Renal cortical epithelial cell (primary cell): ENCODE measurements around the gene IGFLR1. TPM values are rescaled to one million over a fixed set of nuclear protein-coding genes. Genes with fewer than 3 reads are reported as not detected.
A peak's percentile ranks its signal among the peaks of the same experiment; 100 is the strongest.
"Not testable (repeated sequence)": the region's sequence is repeated elsewhere in the genome, so short reads cannot be mapped to it uniquely, and the experiment has no call there.

ENCODE experiments used
- DNase-seq: peaks from one replicate; pipeline ENCODE4 v3.0.0-alpha.2; 2011; ENCODE audit warnings: low read depth
- total RNA-seq: library from RNA; depleted of rRNA; stranded (reverse); fragments of >200 nt; gene quantifications from 2 replicates; pipeline ENCODE4 v1.2.3, GENCODE V29; 2014

Gene IGFLR1
- total RNA-seq, 1 donor from 2014 or later = 1.8 TPM

GRCh38 chr19:35724132-35724531 lies 18.1 kb downstream of the IGFLR1 start:
- DNase-seq = not testable (repeated sequence)

DNA sequence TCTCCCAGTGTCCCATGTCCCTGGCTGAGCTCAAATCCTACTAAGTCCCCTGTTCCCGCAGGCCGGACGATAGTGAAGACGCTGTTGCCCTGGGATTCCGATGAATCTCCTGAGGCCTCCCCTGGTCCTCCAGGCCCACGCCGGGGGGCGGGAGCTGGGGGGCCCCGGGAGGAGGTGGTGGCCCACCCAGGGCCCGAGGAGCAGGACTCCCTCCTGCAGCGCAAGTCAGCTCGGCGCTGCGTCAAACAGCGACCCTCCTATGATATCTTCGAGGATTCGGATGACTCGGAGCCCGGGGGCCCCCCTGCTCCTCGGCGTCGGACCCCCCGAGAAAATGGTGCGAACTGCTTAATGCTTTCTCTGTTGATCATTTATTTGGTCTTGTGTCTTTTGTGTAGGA lies 18.6 kb downstream of the IGFLR1 start:
- DNase-seq = no peak

GRCh38 chr19:35722897-35723296 lies 19.4 kb downstream of the IGFLR1 start:
- DNase-seq = no peak

- no peak for DNase-seq
Observed at GRCh38 chr19:35722461-35722860, 19.8 kb downstream of the IGFLR1 start.

- DNase-seq = no peak
Observed at GRCh38 chr19:35721374-35721773, 20.9 kb downstream of the IGFLR1 start.

- DNase-seq = no peak
Observed at GRCh38 chr19:35720648-35721047, 21.6 kb downstream of the IGFLR1 start.

DNA sequence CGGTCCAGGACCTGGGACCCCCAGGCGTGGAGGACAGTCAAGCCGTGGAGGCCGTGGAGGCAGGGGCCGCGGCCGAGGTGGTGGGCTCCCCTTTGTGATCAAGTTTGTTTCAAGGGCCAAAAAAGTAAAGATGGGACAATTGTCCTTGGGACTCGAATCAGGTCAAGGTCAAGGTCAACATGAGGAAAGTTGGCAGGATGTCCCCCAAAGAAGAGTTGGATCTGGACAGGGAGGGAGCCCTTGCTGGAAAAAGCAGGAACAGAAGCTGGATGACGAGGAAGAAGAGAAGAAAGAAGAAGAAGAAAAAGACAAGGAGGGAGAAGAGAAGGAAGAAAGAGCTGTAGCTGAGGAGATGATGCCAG lies 22.1 kb downstream of the IGFLR1 start:
- DNase-seq = no peak

- no peak for DNase-seq
Observed at GRCh38 chr19:35719402-35720162, 22.7 kb downstream of the IGFLR1 start.

DNA sequence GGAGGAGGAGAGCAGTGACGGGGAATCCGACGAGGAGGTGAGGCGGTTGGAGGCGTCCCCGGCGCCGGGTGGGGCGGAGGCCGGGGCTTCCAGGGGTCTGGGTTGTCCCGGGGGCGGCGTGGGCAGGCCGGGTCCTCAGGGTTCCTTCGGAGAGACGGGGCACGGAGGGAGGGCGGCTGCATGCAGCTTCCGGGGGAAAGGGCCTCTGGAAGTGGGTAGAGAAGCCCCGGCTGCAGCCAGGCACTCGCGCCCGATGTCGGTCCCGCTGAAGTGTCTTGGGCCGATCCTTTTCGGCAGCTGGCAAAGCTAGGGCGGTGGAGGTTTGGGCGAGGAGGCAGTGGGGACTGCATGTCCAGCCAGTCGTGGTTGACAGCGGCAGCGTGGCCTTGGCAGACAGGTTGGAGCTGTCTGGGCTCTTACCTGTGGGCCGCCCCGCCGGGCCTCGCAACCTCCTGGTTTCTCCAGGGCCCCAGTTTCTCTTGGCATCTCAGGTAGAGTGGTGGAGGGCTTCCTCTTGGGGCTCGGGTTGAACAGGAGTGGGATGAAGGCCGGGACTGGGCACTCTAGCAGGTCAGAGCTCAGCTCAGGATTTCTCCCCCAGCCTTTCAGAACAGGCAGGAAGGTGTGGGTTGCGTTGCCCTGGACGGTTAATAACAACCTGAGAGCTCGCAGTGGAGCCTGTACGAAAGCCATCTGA lies 23.8 kb downstream of the IGFLR1 start:
- DNase-seq = no peak

GRCh38 chr19:35717665-35718344 lies 24.4 kb downstream of the IGFLR1 start, which contains the start of gene KMT2B:
KMT2B (plus strand) TSS chr19:35718003; CDS start chr19:35718019, 16 bp downstream.
- DNase-seq = no peak

DNA sequence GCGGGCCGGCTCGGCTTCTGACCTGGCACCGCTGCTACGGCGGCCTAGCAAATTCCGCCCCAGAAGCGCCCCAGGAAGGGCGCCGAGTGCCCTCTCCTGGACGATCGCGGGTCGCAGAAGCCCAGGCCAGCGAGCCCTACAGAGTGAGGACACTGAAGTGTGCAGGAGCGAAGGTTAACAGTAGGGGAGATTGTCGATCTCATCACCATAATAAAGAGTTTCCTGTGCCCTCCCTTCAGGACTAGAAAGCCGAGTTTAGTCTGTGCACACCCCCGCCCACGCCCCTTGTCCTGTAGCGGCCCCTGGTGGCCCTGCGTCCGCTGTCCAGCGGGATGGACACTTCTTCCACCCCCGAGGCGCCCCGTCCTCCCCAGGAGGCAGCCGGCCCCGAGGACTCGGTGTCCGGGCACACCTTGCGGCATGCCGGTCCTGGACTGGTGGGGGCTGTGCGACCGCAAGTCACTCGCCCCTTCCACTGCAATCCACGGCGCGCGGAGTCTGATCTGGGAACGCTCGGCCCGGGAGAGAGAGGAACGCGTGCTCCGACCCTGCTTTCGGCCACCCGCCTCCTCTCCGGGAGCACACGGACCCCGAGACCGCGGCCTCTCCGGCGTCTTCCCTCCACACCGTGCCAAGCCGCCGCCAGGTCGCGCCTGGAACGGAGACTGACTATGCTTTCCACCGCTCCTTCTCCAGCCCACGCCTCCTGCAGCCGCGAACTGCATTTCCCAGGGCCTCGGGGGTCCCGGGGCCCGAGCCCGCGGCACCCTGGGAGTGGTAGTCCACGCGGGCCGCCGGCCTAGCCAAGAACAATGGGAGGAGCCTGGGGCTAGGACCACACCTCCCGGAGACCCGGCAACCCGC lies 25.2 kb downstream of the IGFLR1 start:
- peak; percentile 86 for DNase-seq

GRCh38 chr19:35715981-35716800 lies 26.1 kb downstream of the IGFLR1 start:
- no peak for DNase-seq

GRCh38 chr19:35715355-35715809 lies 26.9 kb downstream of the IGFLR1 start:
- DNase-seq = no peak

- DNase-seq = no peak
Observed at GRCh38 chr19:35714601-35715354, 27.5 kb downstream of the IGFLR1 start.

- no peak for DNase-seq
Observed at GRCh38 chr19:35713904-35714495, 28.3 kb downstream of the IGFLR1 start.

- DNase-seq = no peak
Observed at GRCh38 chr19:35713506-35713850, 28.8 kb downstream of the IGFLR1 start.

DNA sequence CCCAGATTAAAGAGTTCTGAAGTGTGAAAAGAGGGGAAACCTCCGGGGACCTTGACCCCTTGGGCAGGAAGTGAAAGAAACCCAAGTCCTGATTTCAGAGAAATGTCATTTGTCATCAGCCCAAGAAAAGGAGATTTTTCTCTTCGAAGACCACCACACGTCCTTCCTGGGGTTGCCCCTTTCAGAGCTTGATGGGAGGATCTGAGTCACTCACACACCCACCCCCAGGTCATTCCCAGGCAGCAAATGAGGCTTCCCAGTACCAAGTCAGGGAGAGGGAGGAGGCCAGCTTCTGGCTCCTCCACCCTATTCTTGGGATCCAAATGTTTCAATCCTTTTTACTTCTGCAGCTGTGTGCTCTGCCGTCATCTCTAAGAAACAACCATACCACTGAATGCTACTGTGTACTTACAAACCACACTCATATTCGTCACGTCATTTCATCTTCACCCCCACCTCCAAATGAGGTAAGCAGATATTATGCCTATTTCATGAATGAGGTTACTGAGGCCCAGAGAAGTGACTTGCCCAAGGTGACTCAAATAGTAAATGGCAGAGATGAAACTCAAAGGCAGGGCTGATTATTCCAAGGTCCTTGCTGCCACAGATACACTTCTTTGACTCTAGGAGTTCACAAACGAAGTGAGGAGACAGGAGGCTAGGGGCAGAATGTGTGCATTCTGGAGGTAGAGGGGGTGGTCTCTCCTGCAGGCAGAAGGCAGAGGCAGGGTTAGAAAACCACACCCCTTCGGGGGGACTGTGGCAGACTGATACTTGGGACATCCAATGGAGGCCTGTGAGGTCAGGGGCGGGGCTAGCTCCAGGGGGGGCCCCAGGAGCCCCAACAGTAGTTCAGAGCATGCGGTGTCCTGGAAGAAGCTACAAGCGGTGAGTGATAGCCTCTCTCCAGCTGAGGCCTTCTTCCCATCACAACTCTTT lies 29.4 kb downstream of the IGFLR1 start:
- no peak for DNase-seq
